Measurements from ENCODE around the gene HTRA3.

The HTRA3 gene

GRCh38 chr4:8222609-8223388, 46.8 kb upstream of the HTRA3 start:
- no peak overlapping the region for H3K4me3 ChIP-seq (replicated peaks; ENCODE audit: insufficient read depth, low read length)
- H3K27ac ChIP-seq (replicated peaks): no peak overlapping the region
- no peak for DNase-seq (ENCODE audit: low read depth in 1 of 2, low spot score in 1 of 2)
- H3K27me3 ChIP-seq (ENCODE audit: insufficient read depth, poor library complexity, severe bottlenecking): no peaks in the 10 kb centered on the region
- TF ChIP-seq GABPA (IDR thresholded peaks at IDR 0.05; ENCODE audit: low read depth) (no peak), SPI1 (IDR thresholded peaks at IDR 0.05; ENCODE audit: borderline replicate concordance, low read depth) (no peak), POLR2AphosphoS5 (IDR thresholded peaks at IDR 0.05; ENCODE audit: low read depth) (no peak)
- TF ChIP-seq, protein P1, sequence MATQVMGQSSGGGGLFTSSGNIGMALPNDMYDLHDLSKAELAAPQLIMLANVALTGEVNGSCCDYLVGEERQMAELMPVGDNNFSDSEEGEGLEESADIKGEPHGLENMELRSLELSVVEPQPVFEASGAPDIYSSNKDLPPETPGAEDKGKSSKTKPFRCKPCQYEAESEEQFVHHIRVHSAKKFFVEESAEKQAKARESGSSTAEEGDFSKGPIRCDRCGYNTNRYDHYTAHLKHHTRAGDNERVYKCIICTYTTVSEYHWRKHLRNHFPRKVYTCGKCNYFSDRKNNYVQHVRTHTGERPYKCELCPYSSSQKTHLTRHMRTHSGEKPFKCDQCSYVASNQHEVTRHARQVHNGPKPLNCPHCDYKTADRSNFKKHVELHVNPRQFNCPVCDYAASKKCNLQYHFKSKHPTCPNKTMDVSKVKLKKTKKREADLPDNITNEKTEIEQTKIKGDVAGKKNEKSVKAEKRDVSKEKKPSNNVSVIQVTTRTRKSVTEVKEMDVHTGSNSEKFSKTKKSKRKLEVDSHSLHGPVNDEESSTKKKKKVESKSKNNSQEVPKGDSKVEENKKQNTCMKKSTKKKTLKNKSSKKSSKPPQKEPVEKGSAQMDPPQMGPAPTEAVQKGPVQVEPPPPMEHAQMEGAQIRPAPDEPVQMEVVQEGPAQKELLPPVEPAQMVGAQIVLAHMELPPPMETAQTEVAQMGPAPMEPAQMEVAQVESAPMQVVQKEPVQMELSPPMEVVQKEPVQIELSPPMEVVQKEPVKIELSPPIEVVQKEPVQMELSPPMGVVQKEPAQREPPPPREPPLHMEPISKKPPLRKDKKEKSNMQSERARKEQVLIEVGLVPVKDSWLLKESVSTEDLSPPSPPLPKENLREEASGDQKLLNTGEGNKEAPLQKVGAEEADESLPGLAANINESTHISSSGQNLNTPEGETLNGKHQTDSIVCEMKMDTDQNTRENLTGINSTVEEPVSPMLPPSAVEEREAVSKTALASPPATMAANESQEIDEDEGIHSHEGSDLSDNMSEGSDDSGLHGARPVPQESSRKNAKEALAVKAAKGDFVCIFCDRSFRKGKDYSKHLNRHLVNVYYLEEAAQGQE (IDR thresholded peaks at IDR 0.05; ENCODE audit: insufficient replicate concordance, low read depth): no peak
- TF ChIP-seq, protein P2, sequence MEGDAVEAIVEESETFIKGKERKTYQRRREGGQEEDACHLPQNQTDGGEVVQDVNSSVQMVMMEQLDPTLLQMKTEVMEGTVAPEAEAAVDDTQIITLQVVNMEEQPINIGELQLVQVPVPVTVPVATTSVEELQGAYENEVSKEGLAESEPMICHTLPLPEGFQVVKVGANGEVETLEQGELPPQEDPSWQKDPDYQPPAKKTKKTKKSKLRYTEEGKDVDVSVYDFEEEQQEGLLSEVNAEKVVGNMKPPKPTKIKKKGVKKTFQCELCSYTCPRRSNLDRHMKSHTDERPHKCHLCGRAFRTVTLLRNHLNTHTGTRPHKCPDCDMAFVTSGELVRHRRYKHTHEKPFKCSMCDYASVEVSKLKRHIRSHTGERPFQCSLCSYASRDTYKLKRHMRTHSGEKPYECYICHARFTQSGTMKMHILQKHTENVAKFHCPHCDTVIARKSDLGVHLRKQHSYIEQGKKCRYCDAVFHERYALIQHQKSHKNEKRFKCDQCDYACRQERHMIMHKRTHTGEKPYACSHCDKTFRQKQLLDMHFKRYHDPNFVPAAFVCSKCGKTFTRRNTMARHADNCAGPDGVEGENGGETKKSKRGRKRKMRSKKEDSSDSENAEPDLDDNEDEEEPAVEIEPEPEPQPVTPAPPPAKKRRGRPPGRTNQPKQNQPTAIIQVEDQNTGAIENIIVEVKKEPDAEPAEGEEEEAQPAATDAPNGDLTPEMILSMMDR (IDR thresholded peaks at IDR 0.05; ENCODE audit: insufficient read depth, low read length): no peak

GRCh38 chr4:8224267-8224974, 45.1 kb upstream of the HTRA3 start:
- TF ChIP-seq, protein P2 (IDR thresholded peaks at IDR 0.05; ENCODE audit: insufficient read depth, low read length): no peak
- TF ChIP-seq GABPA (IDR thresholded peaks at IDR 0.05; ENCODE audit: low read depth) (no peak), POLR2AphosphoS5 (IDR thresholded peaks at IDR 0.05; ENCODE audit: low read depth) (no peak), SPI1 (IDR thresholded peaks at IDR 0.05; ENCODE audit: borderline replicate concordance, low read depth) (no peak)
- TF ChIP-seq, protein P1 (IDR thresholded peaks at IDR 0.05; ENCODE audit: insufficient replicate concordance, low read depth): no peak
- DNase-seq (ENCODE audit: low read depth in 1 of 2, low spot score in 1 of 2): no peak
- Histone ChIP-seq H3K27me3 (ENCODE audit: insufficient read depth, poor library complexity, severe bottlenecking) (no peaks in the 10 kb centered on the region), H3K27ac (replicated peaks) (no peak overlapping the region), H3K4me3 (replicated peaks; ENCODE audit: insufficient read depth, low read length) (no peak overlapping the region)

- Histone ChIP-seq H3K27me3 (ENCODE audit: insufficient read depth, poor library complexity, severe bottlenecking) (no peaks in the 10 kb centered on the region), H3K27ac (replicated peaks) (no peak overlapping the region), H3K4me3 (replicated peaks; ENCODE audit: insufficient read depth, low read length) (no peak overlapping the region)
- TF ChIP-seq, protein P2 (IDR thresholded peaks at IDR 0.05; ENCODE audit: insufficient read depth, low read length): no peak
- TF ChIP-seq GABPA (IDR thresholded peaks at IDR 0.05; ENCODE audit: low read depth) (no peak), SPI1 (IDR thresholded peaks at IDR 0.05; ENCODE audit: borderline replicate concordance, low read depth) (no peak), POLR2AphosphoS5 (IDR thresholded peaks at IDR 0.05; ENCODE audit: low read depth) (no peak)
- TF ChIP-seq, protein P1 (IDR thresholded peaks at IDR 0.05; ENCODE audit: insufficient replicate concordance, low read depth): no peak
- peak in 1 of 2 experiments; percentile 62 for DNase-seq (ENCODE audit: low read depth in 1 of 2, low spot score in 1 of 2)
These were observed 44.5 kb upstream of the HTRA3 start for GRCh38 chr4:8224975-8225625.
